Left colon (tissue), 2 donors: Measurements from ENCODE around the gene EXOC6B. TPM values are rescaled to one million over a fixed set of nuclear protein-coding genes. Genes with fewer than 3 reads are reported as not detected.
A peak's percentile ranks its signal among the peaks of the same experiment; 100 is the strongest.

Source experiments
- ATAC-seq: fragments of 200-7000 bp; cut with Tn5 transposase; one replicate; pipeline ENCODE4 v1.9.1; 2020; ENCODE audit warnings: mild to moderate bottlenecking, moderate library complexity
- DNase-seq, 2 donors: peaks; one replicate each; pipeline ENCODE4 v3.0.0-alpha.2; 2020
- intact Hi-C, 2 donors: fragments of 100-400 bp; cut with DNase I in 1 of 2; cut with micrococcal nuclease in 1 of 2; formaldehyde crosslinking; loops; one replicate each; pipeline versions ENCODE4 v1.11.2 to v1.14.0; 2022; cut with DNase I, micrococcal nuclease
- long read RNA-seq: library from polyadenylated mRNA; unstranded; transcript quantifications from one replicate; pipeline ENCODE4 v2.0.0, GENCODE V29; 2021
- total RNA-seq, 2 donors: library from RNA; stranded (reverse); fragmentation: NEBNext Ultra II Directional; extraction: Animal tissue kit (Norgen Biotek cat#: 25700); gene quantifications; one replicate each; pipeline ENCODE4 v1.2.1, GENCODE V29; 2021
- donor health status: DM: no; HTN: no; CAD: no.
- donor health status: DM: yes; HTN: yes; CAD: no.

EXOC6B gene
- total RNA-seq: 10 to 100 TPM; 23.9 to 37.6 TPM
- long read RNA-seq, partial matches to known transcripts: 1 of 6 reads
- long read RNA-seq, other reads (novel, unspliced or antisense): 5 of 6 reads

GRCh38 chr2:72825257-72826155 is at the start of gene EXOC6B:
Gene EXOC6B (minus strand): TSS chr2:72826033.
- ATAC-seq (peak; percentile 98), DNase-seq (peak; percentile 92 to 95)
- intact Hi-C loops: no loop called here

- DNase-seq: no peak
- intact Hi-C loops: no loop called here
- no peak for ATAC-seq
Measured at GRCh38 chr2:72871880-72872279, 46.0 kb upstream of the EXOC6B start.

- DNase-seq (no peak), ATAC-seq (no peak)
- intact Hi-C loops: no loop called here
Measured at GRCh38 chr2:72871060-72871459, 45.2 kb upstream of the EXOC6B start.

- no peak for ATAC-seq
- DNase-seq: no peak
- intact Hi-C loops: loop anchor here in 1 of 2 donors (10.0 kb wide), 1 partner anchor 90 kb away; no protein-coding TSS in a partner anchor
Measured at GRCh38 chr2:72864500-72864899, 38.7 kb upstream of the EXOC6B start.

GRCh38 chr2:72863046-72863445 is 37.2 kb upstream of the EXOC6B start:
- ATAC-seq (no peak), DNase-seq (no peak)
- intact Hi-C loops: loop anchor here in 1 of 2 donors (10.0 kb wide), 1 partner anchor 88 kb away; no protein-coding TSS in a partner anchor

- intact Hi-C loops: loop anchor here in 1 of 2 donors (10.0 kb wide), 1 partner anchor 88 kb away; no protein-coding TSS in a partner anchor
- peak; percentile 79 to 91 for DNase-seq
- ATAC-seq: peak; percentile 98
Measured at GRCh38 chr2:72862239-72862988, 36.6 kb upstream of the EXOC6B start.

- peak; percentile 40 to 76 for DNase-seq
- intact Hi-C loops: loop anchor here (2.0 to 10.0 kb wide), 2 partner anchors 85 to 89 kb away; no protein-coding TSS in a partner anchor
- ATAC-seq: peak; percentile 85
Measured at GRCh38 chr2:72859831-72860262, 34.0 kb upstream of the EXOC6B start.

GRCh38 chr2:72851333-72851732 is 25.5 kb upstream of the EXOC6B start:
- intact Hi-C loops: no loop called here
- DNase-seq (no peak), ATAC-seq (no peak)

- DNase-seq (no peak), ATAC-seq (no peak)
- intact Hi-C loops: no loop called here
Measured at GRCh38 chr2:72849138-72849462, 23.3 kb upstream of the EXOC6B start.

- no peak for DNase-seq
- ATAC-seq: no peak
- intact Hi-C loops: no loop called here
Measured at GRCh38 chr2:72848436-72849137, 22.8 kb upstream of the EXOC6B start.

GRCh38 chr2:72847534-72848315 is 21.9 kb upstream of the EXOC6B start:
- intact Hi-C loops: no loop called here
- ATAC-seq: no peak
- no peak for DNase-seq

- ATAC-seq (no peak), DNase-seq (no peak)
- intact Hi-C loops: no loop called here
Measured at GRCh38 chr2:72846171-72847095, 20.6 kb upstream of the EXOC6B start.

GRCh38 chr2:72843301-72843700 is 17.5 kb upstream of the EXOC6B start:
- DNase-seq: no peak
- intact Hi-C loops: no loop called here

GRCh38 chr2:72841462-72842125 is 15.8 kb upstream of the EXOC6B start:
- no peak for DNase-seq
- ATAC-seq: no peak
- intact Hi-C loops: no loop called here

More at GRCh38 chr2:72843301-72843700, 17.5 kb upstream of the EXOC6B start:
- ATAC-seq: no peak

GRCh38 chr2:72840066-72840465 is 14.2 kb upstream of the EXOC6B start:
- ATAC-seq (no peak), DNase-seq (no peak)

GRCh38 chr2:72837171-72837570 is 11.3 kb upstream of the EXOC6B start:
- DNase-seq: no peak
- no peak for ATAC-seq
- intact Hi-C loops: no loop called here

More at GRCh38 chr2:72840066-72840465, 14.2 kb upstream of the EXOC6B start:
- intact Hi-C loops: no loop called here

GRCh38 chr2:72835403-72835802 is 9.6 kb upstream of the EXOC6B start:
- intact Hi-C loops: no loop called here
- DNase-seq: no peak
- no peak for ATAC-seq
